Hepatocyte (in vitro differentiated cells): ENCODE results near the gene PGC. TPM values are rescaled to one million over a fixed set of nuclear protein-coding genes. Genes with fewer than 3 reads are reported as not detected.

Experiments
- DNase-seq: peaks from one replicate; pipeline ENCODE4 v3.0.0-alpha.2; 2016; ENCODE audit warnings: low spot score
- H2AFZ ChIP-seq: fragments of 200-600 bp; sonication (generic); 2 replicates; pipeline ENCODE4 v1.6.0; 2016; ENCODE audit warnings: antibody characterized with exemption, mild to moderate bottlenecking
- H3K27ac ChIP-seq: fragments of 200-600 bp; sonication (generic); 2 replicates; pipeline ENCODE4 v1.5.1; 2016; ENCODE audit warnings: mild to moderate bottlenecking
- H3K27me3 ChIP-seq: fragments of 200-600 bp; sonication (generic); 2 replicates; pipeline ENCODE4 v1.6.1; 2016
- H3K36me3 ChIP-seq: fragments of 200-600 bp; sonication (generic); replicated peaks from 2 replicates; pipeline ENCODE4 v1.5.1; 2016; ENCODE audit warnings: low read depth; ENCODE audit not compliant: insufficient read depth
- H3K4me1 ChIP-seq: fragments of 200-600 bp; sonication (generic); 2 replicates; pipeline ENCODE4 v1.5.1; 2016; ENCODE audit warnings: mild to moderate bottlenecking, moderate library complexity; ENCODE audit not compliant: insufficient read depth
- H3K4me2 ChIP-seq: fragments of 200-600 bp; sonication (generic); 2 replicates; pipeline ENCODE4 v1.6.0; 2016
- H3K4me3 ChIP-seq: fragments of 200-600 bp; sonication (generic); 2 replicates; pipeline ENCODE4 v1.5.1; 2016; ENCODE audit warnings: mild to moderate bottlenecking
- H3K79me2 ChIP-seq: fragments of 200-600 bp; sonication (generic); 2 replicates; pipeline ENCODE4 v1.6.0; 2017; ENCODE audit warnings: mild to moderate bottlenecking
- H3K9me2 ChIP-seq: fragments of 200-600 bp; sonication (generic); replicated peaks from 2 replicates; pipeline ENCODE4 v1.6.0; 2017; ENCODE audit warnings: mild to moderate bottlenecking; ENCODE audit not compliant: insufficient read depth
- H3K9me3 ChIP-seq: fragments of 200-600 bp; sonication (generic); 2 replicates; pipeline ENCODE4 v1.5.1; 2016; ENCODE audit warnings: low read depth, mild to moderate bottlenecking
- H4K20me1 ChIP-seq: fragments of 200-600 bp; sonication (generic); 2 replicates; pipeline ENCODE4 v1.6.0; 2016; ENCODE audit warnings: mild to moderate bottlenecking; ENCODE audit not compliant: insufficient read depth, poor library complexity, severe bottlenecking
- EZH2 ChIP-seq: fragments of 200-600 bp; sonication (generic); IDR thresholded peaks from 2 replicates; pipeline ENCODE4 v1.6.1; 2016; ENCODE audit warnings: antibody characterized with exemption, mild to moderate bottlenecking, borderline replicate concordance
- EZH2phosphoT487 ChIP-seq: fragments of 200-600 bp; sonication (generic); IDR thresholded peaks from one replicate; pipeline ENCODE4 v1.6.1; 2018; ENCODE audit warnings: antibody characterized with exemption, mild to moderate bottlenecking, low read depth, moderate library complexity; ENCODE audit not compliant: unreplicated experiment, severe bottlenecking
- WGBS: methylation state at CpG from one replicate; pipeline ENCODE4 v1.1.6; 2016; ENCODE audit warnings: low lambda C conversion rate; ENCODE audit errors: missing lambda C conversion rate; 5-methylcytosine and 5-hydroxymethylcytosine counted together
- polyA plus RNA-seq: library from polyadenylated mRNA; unstranded; fragments of >200 nt; fragmentation: Nextera tagmentation; extraction: Ambion mirVana; gene quantifications from 2 replicates; pipeline ENCODE4 v1.2.1, GENCODE V29; 2016
- total RNA-seq: library from RNA; depleted of rRNA; stranded (reverse); fragments of >200 nt; gene quantifications from 2 replicates; pipeline ENCODE4 v1.2.3, GENCODE V29; 2014
- TF ChIP-seq, protein P1 (sequence below): fragments of 200-600 bp; sonication (generic); IDR thresholded peaks from 2 replicates; pipeline ENCODE4 v1.5.1; 2016; ENCODE audit warnings: antibody characterized with exemption, mild to moderate bottlenecking; ENCODE audit not compliant: poor library complexity

PGC gene
- total and polyA plus RNA-seq, 2 experiments from 2014 or later = 109 to 114 TPM

DNA sequence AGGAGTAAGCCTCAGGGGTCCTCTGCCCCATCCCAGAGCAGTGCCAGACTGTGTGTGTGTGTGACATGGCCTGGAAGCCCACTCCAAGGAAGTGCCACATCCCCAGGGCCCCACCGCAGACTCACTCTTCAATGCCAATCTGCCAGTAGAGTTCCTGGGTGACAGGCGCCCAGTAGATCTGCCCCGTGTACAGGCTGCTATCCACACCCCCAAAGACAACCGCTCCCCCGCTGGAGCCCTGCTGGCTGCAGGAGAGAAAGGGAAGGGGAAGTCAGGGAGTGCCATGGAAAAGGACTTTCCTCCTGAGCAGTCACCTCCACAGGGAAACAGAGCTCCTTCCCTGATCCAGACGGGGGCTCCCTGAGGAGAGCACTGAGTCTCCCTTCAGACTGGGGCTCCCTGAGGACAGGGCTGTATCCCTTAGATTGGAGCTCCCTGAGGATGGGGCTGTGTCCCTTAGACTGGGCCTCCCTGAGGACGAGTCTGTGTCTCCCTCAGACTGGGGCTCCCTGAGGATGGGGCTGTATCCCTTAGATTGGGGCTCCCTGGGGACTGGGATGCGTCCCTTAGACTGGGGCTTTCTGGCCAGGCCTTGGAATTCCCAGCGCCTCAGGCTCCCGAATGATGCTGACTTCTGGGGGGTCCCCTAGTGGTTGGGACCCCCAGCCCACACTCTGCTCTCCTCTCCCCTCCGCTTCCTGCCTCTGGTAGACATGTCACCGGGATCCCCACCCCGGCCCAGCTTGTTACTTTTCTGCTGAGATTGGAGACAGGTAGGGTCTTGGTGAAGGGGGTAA lies 6.6 kb downstream of the PGC start:
- no peaks in the 10 kb centered on the region for H3K79me2 ChIP-seq
- H2AFZ ChIP-seq = no peak overlapping the region
- H3K9me3 ChIP-seq = no peaks in the 10 kb centered on the region
- TF ChIP-seq, protein P1, sequence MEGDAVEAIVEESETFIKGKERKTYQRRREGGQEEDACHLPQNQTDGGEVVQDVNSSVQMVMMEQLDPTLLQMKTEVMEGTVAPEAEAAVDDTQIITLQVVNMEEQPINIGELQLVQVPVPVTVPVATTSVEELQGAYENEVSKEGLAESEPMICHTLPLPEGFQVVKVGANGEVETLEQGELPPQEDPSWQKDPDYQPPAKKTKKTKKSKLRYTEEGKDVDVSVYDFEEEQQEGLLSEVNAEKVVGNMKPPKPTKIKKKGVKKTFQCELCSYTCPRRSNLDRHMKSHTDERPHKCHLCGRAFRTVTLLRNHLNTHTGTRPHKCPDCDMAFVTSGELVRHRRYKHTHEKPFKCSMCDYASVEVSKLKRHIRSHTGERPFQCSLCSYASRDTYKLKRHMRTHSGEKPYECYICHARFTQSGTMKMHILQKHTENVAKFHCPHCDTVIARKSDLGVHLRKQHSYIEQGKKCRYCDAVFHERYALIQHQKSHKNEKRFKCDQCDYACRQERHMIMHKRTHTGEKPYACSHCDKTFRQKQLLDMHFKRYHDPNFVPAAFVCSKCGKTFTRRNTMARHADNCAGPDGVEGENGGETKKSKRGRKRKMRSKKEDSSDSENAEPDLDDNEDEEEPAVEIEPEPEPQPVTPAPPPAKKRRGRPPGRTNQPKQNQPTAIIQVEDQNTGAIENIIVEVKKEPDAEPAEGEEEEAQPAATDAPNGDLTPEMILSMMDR = no peak
- TF ChIP-seq EZH2 (no peak), EZH2phosphoT487 (no peak)
- no peak overlapping the region for H3K4me3 ChIP-seq
- no peaks in the 10 kb centered on the region for H4K20me1 ChIP-seq
- WGBS = 92% methylated on average over 13 of the region's 13 CpGs
- no peaks in the 10 kb centered on the region for H3K36me3 ChIP-seq
- peaks cover 27% of the 10 kb centered on the region for H3K4me1 ChIP-seq
- H3K9me2 ChIP-seq = no peaks in the 10 kb centered on the region
- no peak for DNase-seq
- H3K27ac ChIP-seq = peak overlapping the region; percentile 93
- no peak overlapping the region for H3K4me2 ChIP-seq
- H3K27me3 ChIP-seq = no peaks in the 10 kb centered on the region

DNA sequence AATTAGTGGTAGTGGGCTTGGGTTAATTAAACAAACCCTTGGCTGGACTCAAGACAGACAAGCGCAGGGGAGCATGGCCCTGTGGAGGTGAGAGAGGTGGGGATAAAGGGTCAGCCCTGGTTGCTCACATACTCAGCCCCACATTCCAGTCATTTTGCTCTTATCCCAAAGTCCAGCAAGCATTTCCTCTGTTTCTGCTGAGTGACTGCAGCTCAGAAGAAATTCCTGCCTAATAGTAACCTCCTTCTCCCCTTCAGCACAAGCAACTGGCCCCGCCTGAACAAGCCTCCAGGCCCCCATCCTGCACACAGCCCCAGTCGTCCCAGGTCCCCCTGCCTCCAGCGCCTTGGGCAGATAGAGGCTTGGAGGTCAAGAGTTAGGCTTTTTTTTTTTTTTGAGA lies 8.2 kb downstream of the PGC start:
- no peaks in the 10 kb centered on the region for H3K27me3 ChIP-seq
- H3K79me2 ChIP-seq = no peaks in the 10 kb centered on the region
- no peak for DNase-seq
- H3K27ac ChIP-seq = peak overlapping the region; percentile 29
- no peaks in the 10 kb centered on the region for H3K9me2 ChIP-seq
- no peak overlapping the region for H3K4me3 ChIP-seq
- no peaks in the 10 kb centered on the region for H3K9me3 ChIP-seq
- WGBS = 58% methylated on average over 4 of the region's 4 CpGs
- peaks cover 27% of the 10 kb centered on the region for H3K4me1 ChIP-seq
- no peak overlapping the region for H2AFZ ChIP-seq
- H3K36me3 ChIP-seq = no peaks in the 10 kb centered on the region
- no peaks in the 10 kb centered on the region for H4K20me1 ChIP-seq
- no peak overlapping the region for H3K4me2 ChIP-seq
- TF ChIP-seq, protein P1 = no peak
- no peak for TF ChIP-seq EZH2
- TF ChIP-seq EZH2phosphoT487 = no peak

DNA sequence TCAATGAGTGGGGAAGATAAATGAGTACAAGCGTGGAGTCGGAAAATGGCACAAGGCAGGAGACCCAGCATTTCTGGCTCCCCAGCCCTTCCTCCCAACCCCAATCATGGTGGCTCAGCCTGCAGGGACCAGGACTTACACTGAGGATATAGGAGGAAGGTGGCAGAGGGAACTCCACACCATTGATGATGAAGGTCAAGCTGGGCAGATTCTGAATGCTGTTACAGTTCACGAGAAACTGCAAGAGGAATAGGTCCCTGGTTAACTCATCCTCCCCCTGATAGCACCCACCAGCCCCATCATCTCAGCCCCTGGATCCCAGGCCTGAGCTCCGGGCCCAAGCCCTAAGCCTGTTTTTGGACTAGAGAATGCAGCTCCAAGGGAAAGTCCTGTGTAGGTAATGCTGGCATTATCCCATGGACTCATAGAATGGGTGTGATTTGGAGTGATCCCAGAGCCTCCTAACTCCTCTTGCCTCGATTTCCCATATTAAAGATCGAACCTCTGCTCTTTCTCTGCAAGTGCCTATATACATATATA lies 9.5 kb downstream of the PGC start:
- Histone ChIP-seq H3K27me3 (no peaks in the 10 kb centered on the region), H2AFZ (no peak overlapping the region), H3K27ac (no peak overlapping the region), H3K36me3 (no peaks in the 10 kb centered on the region), H3K4me1 (peaks cover 36% of the 10 kb centered on the region), H4K20me1 (no peaks in the 10 kb centered on the region), H3K9me3 (no peaks in the 10 kb centered on the region), H3K4me3 (no peak overlapping the region), H3K79me2 (no peaks in the 10 kb centered on the region), H3K4me2 (no peak overlapping the region), H3K9me2 (no peaks in the 10 kb centered on the region)
- TF ChIP-seq EZH2phosphoT487 = no peak
- TF ChIP-seq, protein P1 = no peak
- no peak for TF ChIP-seq EZH2
- 90% methylated on average over 6 of the region's 6 CpGs for WGBS
- DNase-seq = no peak
